HG03342 (cell line): ENCODE measurements around the gene PTBP2.

Source experiments
- ATAC-seq: cut with Tn5 transposase; IDR thresholded peaks from one replicate; pipeline ENCODE4 v1.9.1; 2021; ENCODE audit warnings: mild to moderate bottlenecking, moderate library complexity; ENCODE audit not compliant: unreplicated experiment

Gene PTBP2

DNA sequence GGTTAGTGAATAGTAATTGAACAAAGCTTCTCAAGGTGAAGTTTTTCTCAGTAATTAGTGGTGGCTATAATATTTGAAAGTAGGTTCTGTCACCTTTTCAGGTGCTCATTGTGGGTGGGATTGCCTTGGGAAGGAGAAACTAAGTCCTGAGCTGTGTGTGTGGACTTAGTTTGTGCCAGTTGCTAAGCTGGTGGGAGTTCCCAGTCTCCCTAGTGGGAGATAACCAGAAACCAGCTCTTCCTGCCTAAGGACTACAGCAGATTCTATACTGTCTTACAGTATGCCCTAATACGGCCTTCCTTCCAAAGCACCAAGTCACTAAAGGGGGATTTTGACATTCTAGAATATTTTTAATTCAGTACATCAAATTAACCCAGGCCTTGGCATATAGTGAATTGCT lies 94.3 kb downstream of the PTBP2 start:
- no peak for ATAC-seq

DNA sequence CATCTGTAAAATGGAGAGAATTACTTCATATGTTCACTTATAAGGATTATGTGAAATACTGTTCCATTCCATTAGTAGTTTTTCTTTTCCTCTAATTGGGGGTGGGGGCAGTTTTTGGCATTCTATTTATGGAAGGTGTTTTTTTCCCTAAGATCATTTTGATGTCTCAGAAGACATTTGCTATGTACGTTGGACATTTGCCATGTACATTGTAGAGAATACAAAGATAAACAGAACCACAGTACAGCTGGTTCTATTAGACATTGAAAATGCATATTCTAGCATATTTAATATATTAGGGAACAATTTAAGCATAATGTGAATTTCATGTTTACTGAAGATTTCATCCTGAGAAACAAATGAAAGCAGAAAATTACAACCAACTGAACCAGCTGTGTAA lies 98.5 kb downstream of the PTBP2 start:
- ATAC-seq, result no peak

DNA sequence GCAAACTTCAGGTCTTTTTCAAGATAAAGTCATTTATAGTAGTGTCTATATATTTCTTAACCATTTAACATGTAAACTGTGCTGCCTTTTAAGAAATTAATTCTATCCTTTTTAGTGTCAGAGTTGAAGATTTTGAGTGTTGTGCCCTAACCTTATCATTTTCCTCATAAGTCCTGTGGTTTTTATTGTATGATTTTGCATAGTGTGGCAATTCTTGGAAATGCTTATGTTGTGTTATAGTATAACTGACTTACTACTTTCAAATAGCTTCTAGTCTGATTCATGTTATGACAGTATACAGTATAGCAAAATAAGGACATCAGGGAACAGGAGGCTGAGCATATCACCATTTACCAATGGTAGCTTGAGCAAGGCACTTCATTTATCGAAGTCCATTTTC lies 99.1 kb downstream of the PTBP2 start:
- ATAC-seq, result no peak

DNA sequence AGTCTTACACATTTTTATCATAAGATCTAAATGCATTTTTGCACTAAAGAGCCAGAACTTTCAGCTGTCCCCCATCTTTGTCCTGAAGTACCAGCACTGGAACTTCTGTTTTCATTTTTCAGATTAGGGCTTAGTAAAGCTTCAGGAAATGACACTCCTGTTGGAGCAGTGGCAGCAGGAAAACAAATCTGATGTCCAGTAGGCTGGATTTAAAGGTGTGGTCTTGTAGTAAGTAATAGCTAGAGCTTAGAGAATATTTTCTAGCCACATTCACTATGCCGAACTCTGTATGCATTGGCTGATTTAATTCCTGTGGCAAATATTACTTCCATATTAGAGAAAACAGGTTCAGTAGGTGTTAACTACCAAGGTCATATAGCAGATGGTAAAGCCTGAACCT lies 103.6 kb downstream of the PTBP2 start:
- ATAC-seq, result no peak

DNA sequence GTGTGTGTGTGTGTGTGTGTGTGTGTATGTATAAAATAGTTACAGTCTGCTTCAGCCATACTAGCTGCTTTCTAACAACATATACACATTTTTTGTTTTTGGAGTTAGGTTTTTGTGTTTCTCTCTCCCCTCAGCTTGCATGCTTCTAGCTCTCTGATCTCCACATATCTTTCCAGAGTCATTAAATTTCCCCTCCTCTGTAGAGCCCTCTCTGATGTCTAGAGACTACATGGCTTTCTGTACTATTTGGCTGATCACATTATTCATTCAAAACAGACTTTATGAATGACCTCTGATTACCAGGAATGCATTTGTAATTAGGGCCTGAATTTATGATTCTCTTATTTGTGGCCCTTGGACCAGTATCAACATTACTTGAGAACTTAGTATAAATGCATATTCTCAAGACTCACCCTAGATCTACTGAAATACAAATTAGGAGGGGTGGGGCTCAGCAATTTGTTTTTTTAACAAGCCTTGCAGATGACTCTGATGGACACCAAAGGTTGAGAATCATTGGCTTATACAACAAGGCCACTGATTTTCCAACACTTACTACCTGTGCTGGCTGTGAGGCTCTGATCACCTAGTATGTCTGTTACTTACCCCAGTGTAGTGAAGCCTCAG lies 104.5 kb downstream of the PTBP2 start:
- no peak for ATAC-seq

DNA sequence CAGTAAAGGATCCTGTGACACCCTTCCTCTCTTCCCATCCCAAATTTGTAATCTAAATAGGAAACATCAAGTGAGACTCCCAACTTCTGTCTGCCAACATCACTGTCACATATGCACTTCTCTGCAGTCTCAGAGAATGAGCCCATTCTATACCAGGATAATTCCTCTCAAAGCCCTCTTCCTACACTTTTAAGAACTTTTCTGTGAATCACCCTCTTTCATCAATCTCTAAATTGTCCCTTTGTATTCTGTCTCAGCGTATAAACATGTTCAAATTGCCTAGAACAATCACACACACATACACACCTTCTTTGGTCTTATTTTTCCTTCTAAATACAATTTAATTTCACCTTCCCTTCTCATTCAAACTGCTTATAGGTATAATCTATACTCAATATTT lies 111.8 kb downstream of the PTBP2 start:
- ATAC-seq, result no peak

DNA sequence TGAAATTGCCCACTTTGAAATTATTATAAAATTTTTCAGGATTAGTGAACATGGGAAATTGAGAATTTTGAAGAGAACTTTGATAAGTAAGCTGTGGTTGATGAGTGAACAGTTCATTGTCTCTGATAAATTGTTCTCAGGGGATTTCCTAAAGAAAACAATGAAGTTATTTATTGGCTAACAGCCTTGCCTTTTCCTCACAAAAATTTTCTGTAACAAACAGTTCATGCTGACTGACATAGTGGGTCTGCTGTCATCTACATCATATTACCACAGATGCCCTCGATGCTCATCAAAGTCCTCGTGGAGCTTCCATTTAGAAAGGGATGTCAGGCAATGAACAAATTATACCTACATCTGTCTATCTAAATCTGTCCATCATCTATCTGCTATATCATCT lies 113.4 kb downstream of the PTBP2 start:
- no peak for ATAC-seq

DNA sequence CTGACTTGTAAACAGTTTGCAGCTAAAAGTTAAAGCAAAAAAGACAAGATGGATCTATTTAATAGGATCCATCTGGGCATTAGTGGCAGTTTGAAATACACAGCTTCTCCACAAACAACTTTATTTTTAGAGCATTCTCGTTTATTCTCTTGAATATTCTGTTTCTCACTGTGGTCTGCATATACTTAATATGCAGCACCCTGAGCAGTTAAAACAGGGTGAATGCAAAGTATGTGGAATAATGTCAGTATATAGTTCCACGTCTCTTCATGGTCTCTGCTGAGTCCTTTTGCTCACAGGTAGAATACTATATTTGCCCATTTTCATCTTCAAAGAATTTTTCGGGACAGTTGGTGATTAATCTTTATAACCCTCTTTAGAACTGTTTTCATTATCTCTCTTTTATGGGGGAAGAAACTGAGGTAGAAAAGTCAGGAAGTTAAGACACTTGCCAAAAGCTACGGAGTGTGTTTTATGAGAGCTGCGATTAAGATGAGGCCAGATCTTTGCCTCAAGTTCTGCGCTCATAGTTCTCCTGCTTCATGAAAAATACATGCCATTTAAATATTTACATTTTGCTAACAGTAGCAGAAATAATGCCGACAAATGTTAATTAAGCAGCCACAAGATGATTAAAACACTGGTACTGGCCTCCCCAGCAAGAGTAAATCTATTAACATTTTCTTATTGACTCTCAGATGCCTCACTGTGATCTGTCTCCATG lies 115.6 kb downstream of the PTBP2 start:
- ATAC-seq, result no peak

DNA sequence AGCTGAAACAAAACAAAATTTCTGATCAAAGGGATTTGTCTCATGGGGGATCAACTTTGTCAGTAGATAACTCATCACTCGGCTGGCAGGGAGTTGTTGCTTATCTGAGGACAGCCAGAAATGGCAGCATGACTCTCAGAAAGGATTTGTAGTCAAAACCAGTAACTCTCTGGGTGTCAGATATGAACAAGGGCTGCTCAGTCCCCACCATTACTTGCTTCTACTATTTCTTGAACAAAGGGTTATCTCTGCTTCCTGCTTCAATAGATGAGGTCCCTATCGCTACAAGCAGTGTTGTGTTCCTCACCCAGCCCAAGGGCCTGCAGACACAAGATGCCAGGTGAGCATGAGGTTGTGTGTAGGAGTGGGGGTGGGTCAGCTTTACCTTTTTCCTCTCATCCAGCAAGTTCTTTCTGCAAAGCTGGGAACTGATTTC lies 116.2 kb downstream of the PTBP2 start:
- ATAC-seq, result no peak

DNA sequence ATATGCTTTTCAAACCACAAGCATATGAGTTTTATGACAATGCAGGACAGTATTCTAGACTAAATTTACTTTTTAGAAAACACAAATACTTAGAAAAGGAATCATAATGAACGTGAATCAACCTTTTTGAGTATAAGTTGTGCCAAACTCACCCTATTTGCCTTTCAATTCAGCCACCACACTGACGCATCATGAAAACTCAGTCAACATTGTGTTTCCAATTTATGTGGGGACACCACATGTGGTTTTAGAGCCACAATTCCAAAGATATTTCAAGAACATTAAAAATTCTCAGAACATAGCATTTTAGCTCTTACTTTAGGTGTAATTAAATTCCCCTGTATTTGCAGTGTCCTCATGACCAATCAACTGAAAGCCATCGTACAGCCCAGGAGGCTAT lies 118.8 kb downstream of the PTBP2 start:
- ATAC-seq, result no peak

DNA sequence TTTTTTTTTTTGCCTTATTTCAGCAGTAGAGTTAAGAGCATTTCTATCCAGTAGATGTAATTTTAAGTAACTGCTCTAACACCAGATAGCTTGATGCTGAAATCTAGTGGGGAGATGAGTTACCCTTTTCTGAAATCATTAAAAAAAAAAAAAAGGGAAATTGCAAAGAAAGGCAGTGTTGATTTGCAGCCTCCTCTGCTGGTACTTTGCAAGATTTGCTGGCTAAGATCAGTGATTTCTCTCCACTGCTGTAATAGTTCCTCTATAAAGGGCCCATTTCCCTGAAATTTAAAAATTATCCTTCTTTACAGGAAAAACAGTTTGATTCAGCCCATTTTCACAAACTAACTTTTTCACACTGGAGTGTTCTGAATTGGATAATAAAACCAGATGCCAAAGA lies 120.6 kb downstream of the PTBP2 start:
- no peak for ATAC-seq

DNA sequence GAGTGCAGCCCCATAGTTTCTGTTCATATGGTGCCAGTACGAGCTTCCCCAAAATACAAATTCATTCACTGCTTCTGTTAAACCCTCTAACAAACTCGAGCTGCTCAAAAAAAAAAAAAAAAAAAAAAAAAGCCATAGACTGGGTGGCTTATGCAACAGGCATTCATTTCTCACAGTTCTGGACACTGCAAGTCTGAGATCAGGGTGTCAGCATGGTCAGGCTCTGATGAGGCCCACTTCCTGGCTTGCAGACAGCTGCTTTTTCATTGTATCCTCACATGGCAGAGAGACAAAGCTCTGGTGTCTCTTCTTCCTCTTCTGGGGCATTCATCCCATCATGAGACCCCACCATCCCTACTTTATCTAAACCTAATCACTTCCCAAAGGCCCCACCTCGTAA lies 121.6 kb downstream of the PTBP2 start:
- no peak for ATAC-seq

DNA sequence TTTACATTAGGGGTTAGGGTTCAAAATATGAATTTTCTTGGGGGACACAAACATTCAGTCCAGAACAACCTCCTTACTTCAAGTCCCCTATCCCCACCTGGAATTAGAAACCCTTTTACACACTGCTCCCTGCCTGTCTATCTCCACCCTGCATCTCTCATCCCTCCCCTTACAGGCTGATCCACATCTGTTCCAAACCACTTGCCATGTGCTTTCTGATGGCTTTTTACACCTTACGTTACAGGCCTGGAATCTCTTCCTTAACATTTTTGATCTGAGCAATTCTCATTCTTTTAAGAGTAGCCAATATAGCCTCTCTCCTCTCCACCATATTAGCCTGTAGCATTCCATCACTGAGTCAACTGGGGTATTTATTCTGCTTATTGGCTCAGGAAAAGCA lies 122.0 kb downstream of the PTBP2 start:
- ATAC-seq, result no peak

DNA sequence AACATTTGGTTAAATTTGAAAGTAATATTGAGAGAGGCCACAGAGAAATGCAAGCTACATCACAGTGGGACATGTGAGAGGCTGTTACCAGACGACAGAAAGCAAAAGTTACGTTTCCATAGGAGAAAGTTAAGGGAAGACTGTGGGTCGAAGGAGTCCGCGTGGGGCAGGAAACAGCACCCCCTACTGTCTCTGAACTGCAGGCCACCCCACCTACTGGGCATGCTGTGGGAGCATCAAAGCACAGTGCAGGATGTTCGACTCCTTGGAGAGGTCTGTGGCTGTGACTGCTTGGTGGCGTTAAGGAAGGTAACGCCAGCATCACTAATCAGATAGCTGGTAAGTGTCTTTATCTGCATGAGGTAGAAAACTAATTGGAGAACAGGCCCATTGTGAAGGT lies 123.9 kb downstream of the PTBP2 start:
- peak; percentile 84 for ATAC-seq

DNA sequence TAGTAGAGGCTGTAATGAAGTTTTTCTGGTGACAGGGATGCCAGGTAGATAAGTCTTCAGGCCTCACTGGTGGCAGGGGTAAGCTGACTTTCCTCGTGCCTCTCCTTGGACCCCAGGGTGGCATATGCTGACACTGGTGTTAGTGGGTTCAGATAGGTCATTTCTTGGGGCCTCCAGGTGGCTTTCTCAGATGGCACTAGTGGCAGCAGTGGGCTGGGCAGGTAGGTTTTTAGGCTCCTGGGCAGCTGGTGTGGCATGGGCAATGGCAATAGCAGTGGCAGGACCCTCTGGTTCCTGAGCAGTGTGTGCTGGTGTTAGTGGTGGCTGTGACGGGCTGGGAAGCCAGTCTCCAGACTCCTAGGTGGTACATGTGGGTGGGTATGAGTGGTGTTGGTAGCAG lies 140.3 kb downstream of the PTBP2 start:
- no peak for ATAC-seq

DNA sequence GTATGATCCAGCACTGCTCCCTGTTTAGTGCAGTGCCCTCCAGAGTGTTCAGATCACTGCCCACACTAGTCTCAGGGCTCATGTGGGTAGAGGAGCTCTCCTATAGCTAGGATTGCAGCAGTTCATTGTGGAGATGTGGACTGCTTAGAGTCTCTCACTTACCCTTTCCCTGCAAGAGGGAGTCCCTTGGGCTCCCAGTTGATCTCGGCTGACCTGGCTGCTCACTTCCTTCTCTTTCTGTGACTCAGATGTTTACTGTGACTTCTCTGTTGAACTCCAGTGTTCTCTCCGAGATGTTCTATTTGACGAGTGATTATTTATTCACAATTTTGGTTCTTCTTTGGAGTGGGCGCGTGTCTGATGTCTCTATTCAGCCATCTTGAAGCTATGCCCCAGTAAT lies 141.9 kb downstream of the PTBP2 start:
- no peak for ATAC-seq
